NCI-H146 (cell line): Measurements from ENCODE around the gene AIF1L.

Experiments used
- DNase-seq: peaks from one replicate; lab custom pipeline; 2025; lab: John Stamatoyannopoulos, UW

AIF1L gene

GRCh38 chr9:131167936-131168335 is 71.6 kb downstream of the AIF1L start:
- DNase-seq = no peak

GRCh38 chr9:131169563-131170240 is 73.4 kb downstream of the AIF1L start:
- no peak for DNase-seq
